CD4-positive, alpha-beta T cell (primary cell): ENCODE data around the gene KLHL17. TPM values are rescaled to one million over a fixed set of nuclear protein-coding genes. Genes with fewer than 3 reads are reported as not detected.

ENCODE experiments used
- ATAC-seq: fragments of 200-7000 bp; cut with Tn5 transposase; one replicate; pipeline ENCODE4 v1.10.0; 2022; ENCODE audit warnings: mild to moderate bottlenecking; ENCODE audit not compliant: poor library complexity
- CTCF ChIA-PET: fragments of 350-600 bp; sonication (Branson Sonifier 250); formaldehyde crosslinking; loops from one replicate; lab custom pipeline; 2021; ENCODE audit warnings: antibody characterized with exemption, inconsistent platforms; lab: Charles Lee
- POLR2A ChIA-PET: fragments of 350-600 bp; sonication (Branson Sonifier 250); formaldehyde crosslinking; loops from one replicate; lab custom pipeline; 2021; ENCODE audit warnings: antibody characterized with exemption, inconsistent platforms; lab: Charles Lee
- DNase-seq, 14 experiments: peaks; one replicate each; pipeline ENCODE4 v3.0.0-alpha.2; 2013 to 2020; ENCODE audit warnings: mixed read lengths in 2 of 14
- H3K27ac ChIP-seq, 2 donors: one replicate each; pipeline versions ENCODE4 v1.5.1 to v1.7.0; 2013; ENCODE audit warnings: low read length in 2 of 2, low read depth in 1 of 2, mild to moderate bottlenecking in 1 of 2
- H3K27me3 ChIP-seq, 2 experiments: 1 replicate in 1 of 2; 2 replicates in 1 of 2; pipeline versions ENCODE4 v1.6.1 to v1.7.0; 2013; ENCODE audit warnings: low read length in 2 of 2, control low read depth in 1 of 2, mild to moderate bottlenecking in 1 of 2, moderate library complexity in 1 of 2; ENCODE audit not compliant: insufficient read depth in 2 of 2, control insufficient read depth in 1 of 2
- H3K36me3 ChIP-seq: one replicate; pipeline ENCODE4 v1.6.1; 2013; ENCODE audit warnings: low read length, control low read depth; ENCODE audit not compliant: insufficient read depth
- H3K4me1 ChIP-seq: one replicate; pipeline ENCODE4 v1.6.1; 2013; ENCODE audit warnings: low read length, control low read depth; ENCODE audit not compliant: insufficient read depth
- H3K4me3 ChIP-seq: one replicate; pipeline ENCODE4 v1.5.1; 2013; ENCODE audit warnings: mild to moderate bottlenecking, low read length, moderate library complexity
- H3K9me3 ChIP-seq, 2 experiments: 1 replicate in 1 of 2; 2 replicates in 1 of 2; pipeline versions ENCODE4 v1.6.1 to v1.7.0; 2013; ENCODE audit warnings: low read length in 2 of 2, mild to moderate bottlenecking in 2 of 2, control low read depth in 1 of 2, moderate library complexity in 1 of 2; ENCODE audit not compliant: control insufficient read depth in 1 of 2, insufficient read depth in 1 of 2
- H3K27ac Mint-ChIP-seq: one replicate; pipeline ENCODE4 v1.8.0; 2020; ENCODE audit warnings: mixed read lengths
- H3K27me3 Mint-ChIP-seq: one replicate; pipeline ENCODE4 v1.8.0; 2021; ENCODE audit warnings: mixed read lengths
- H3K36me3 Mint-ChIP-seq: one replicate; pipeline ENCODE4 v1.8.0; 2021; ENCODE audit warnings: low read depth, mixed read lengths
- H3K4me1 Mint-ChIP-seq: one replicate; pipeline ENCODE4 v1.8.0; 2021; ENCODE audit warnings: low read depth, mixed read lengths
- H3K4me3 Mint-ChIP-seq: one replicate; pipeline ENCODE4 v1.8.0; 2020; ENCODE audit warnings: mild to moderate bottlenecking, mixed read lengths
- H3K9me3 Mint-ChIP-seq: one replicate; pipeline ENCODE4 v1.8.0; 2020; ENCODE audit warnings: mixed read lengths
- intact Hi-C, 2 experiments: fragments of 100-400 bp; cut with DNase I in 1 of 2; cut with micrococcal nuclease in 1 of 2; formaldehyde crosslinking; loops; one replicate each; pipeline versions ENCODE4 v1.15.1 to v1.9.0; 2023 to 2025; cut with DNase I, micrococcal nuclease
- total RNA-seq, 174 experiments: library from RNA in 2 of 174; stranded (reverse) in 2 of 174; gene quantifications; one replicate each; pipeline ENCODE4 v1.2.3 and lab custom pipeline; 2021 to 2026
- TF ChIP-seq, protein P1 (sequence below): fragments of 200-600 bp; IDR thresholded peaks from one replicate; pipeline ENCODE4 v1.8.0; 2022; ENCODE audit warnings: antibody characterized with exemption, mild to moderate bottlenecking

KLHL17 gene
- total RNA-seq, 2 experiments from 2014 or later = 13.9 TPM

DNA sequence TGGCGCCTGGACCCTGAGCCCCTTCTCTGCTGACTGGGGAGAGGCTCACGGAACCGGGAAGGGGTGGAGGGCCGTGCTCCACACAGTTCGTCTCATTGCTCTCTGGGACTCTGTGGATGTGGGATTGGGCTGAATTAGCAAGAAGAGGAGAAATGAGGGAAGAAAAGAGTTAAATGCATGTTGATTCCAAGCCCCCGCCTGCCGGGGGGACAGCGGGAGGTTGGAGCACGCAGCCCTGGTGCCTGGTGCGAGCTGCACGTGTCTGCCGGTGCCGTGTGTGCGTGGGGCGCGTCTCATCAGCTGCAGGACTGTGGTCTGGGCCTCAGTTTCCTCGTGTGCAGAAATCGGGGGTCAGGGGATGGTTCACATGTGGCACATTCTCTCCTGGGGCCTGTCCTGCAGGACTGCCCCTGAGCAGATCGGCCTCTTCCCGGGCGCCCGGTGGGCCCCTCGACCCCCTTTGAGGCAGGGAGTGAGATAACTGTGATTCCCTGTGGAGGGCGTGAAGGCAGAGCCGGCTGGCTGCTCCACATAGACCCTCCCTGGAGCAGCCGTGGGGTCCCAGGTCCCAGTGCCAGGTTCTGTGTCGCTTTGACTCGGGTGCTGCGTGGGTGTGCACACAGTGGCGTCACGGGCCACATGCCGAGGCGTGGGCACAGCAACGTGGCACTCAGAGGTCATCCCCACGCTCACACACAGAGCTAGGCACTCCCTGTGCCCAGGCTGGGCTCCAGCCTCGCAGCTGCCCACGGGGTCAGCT is 25.2 kb upstream of the KLHL17 start:
- TF ChIP-seq, protein P1, sequence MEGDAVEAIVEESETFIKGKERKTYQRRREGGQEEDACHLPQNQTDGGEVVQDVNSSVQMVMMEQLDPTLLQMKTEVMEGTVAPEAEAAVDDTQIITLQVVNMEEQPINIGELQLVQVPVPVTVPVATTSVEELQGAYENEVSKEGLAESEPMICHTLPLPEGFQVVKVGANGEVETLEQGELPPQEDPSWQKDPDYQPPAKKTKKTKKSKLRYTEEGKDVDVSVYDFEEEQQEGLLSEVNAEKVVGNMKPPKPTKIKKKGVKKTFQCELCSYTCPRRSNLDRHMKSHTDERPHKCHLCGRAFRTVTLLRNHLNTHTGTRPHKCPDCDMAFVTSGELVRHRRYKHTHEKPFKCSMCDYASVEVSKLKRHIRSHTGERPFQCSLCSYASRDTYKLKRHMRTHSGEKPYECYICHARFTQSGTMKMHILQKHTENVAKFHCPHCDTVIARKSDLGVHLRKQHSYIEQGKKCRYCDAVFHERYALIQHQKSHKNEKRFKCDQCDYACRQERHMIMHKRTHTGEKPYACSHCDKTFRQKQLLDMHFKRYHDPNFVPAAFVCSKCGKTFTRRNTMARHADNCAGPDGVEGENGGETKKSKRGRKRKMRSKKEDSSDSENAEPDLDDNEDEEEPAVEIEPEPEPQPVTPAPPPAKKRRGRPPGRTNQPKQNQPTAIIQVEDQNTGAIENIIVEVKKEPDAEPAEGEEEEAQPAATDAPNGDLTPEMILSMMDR = no peak
- H3K27ac ChIP-seq = no peak overlapping the region
- ATAC-seq (no peak), DNase-seq (no peak)
- ChIA-PET POLR2A (no interaction called here), CTCF (no interaction called here)
- H3K9me3 Mint-ChIP-seq = no peaks in the 10 kb centered on the region
- H3K4me3 Mint-ChIP-seq = peak overlapping the region; percentile 5
- H3K4me3 ChIP-seq = no peak overlapping the region
- peaks cover 5% of the 10 kb centered on the region for H3K4me1 ChIP-seq
- intact Hi-C loops = no loop called here
- no peak overlapping the region for H3K27ac Mint-ChIP-seq
- no peaks in the 10 kb centered on the region for H3K4me1 Mint-ChIP-seq
- H3K27me3 Mint-ChIP-seq = peaks cover 60% of the 10 kb centered on the region
- H3K9me3 ChIP-seq = peaks cover 0 to 31% of the 10 kb centered on the region in 2 experiments
- no peaks in the 10 kb centered on the region for H3K36me3 Mint-ChIP-seq
- no peaks in the 10 kb centered on the region for H3K36me3 ChIP-seq
- peaks cover 38 to 40% of the 10 kb centered on the region in 2 experiments for H3K27me3 ChIP-seq

DNA sequence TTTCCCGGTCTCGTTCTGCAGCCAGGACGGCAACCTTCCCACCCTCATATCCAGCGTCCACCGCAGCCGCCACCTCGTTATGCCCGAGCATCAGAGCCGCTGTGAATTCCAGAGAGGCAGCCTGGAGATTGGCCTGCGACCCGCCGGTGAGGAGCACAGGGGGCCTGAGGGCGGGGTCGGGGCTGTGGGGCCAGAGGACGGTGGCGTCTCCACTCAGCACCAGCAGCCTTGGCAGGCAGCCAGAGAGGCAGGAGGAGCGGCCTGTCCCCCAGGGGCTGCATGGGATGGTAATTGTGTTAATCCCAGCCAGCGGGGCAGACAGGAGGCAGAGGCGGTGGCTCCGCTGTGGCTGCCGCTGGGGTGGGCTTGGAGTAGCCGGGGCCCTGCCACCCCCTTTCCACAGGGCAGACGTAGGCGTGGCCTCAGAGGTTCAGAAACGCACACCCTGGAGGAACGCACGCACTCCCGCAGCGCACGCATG is 24.6 kb upstream of the KLHL17 start:
- intact Hi-C loops = no loop called here
- Mint-ChIP-seq H3K4me3 (no peak overlapping the region), H3K36me3 (no peaks in the 10 kb centered on the region), H3K4me1 (no peaks in the 10 kb centered on the region), H3K9me3 (no peaks in the 10 kb centered on the region), H3K27me3 (peaks cover 64% of the 10 kb centered on the region), H3K27ac (no peak overlapping the region)
- ATAC-seq (no peak), DNase-seq (no peak)
- Histone ChIP-seq H3K4me1 (peaks cover 10% of the 10 kb centered on the region), H3K27me3 (peaks cover 41 to 46% of the 10 kb centered on the region in 2 experiments), H3K4me3 (no peak overlapping the region), H3K9me3 (peaks cover 0 to 35% of the 10 kb centered on the region in 2 experiments), H3K27ac (no peak overlapping the region), H3K36me3 (no peaks in the 10 kb centered on the region)
- ChIA-PET CTCF (no interaction called here), POLR2A (no interaction called here)
- TF ChIP-seq, protein P1 = no peak

DNA sequence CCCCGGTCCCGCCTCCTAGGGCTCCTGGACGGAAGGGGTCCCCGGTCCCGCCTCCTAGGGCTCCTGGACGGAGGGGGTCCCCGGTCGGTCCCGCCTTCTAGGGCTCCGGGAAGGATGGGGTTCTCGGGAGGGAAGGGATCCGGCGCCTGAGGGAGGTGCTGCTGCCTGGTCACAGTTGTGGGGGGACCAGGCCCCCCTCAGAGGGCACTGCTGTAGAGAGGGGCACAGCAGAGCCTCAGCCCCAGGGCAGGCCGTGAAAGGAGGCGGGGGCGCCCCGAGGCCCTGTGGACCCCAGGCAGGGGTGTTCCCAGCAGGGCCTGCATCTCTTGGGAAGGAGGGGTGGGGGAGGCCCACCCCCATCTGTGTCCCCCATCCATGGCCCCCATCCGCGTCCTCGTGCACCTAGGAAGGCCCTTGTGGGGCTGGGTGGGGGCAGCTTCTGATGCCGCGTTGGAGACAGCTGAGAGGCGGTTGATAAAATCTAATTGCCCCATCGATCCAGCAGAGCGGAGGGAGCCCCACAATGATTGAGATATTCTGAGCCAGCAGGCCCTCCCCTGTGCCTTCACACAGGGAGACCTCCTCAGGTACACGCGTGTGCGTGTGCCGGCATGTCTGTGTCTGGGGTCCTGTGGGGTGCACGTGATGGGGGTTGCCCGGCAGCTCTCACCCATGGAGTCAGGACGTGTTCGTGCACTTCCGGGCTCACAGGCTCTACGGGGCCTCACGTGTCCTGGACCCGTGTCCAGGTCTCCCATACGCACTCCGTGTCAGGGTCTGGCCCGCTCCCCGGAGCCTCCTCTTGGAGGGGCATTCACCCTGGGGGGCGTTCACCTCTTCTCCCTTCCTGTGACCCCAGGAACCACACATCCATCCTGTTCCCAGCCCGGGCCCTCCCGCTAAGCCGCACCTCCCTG is 23.8 kb upstream of the KLHL17 start:
- Mint-ChIP-seq H3K36me3 (no peaks in the 10 kb centered on the region), H3K4me1 (peaks cover 5% of the 10 kb centered on the region), H3K27me3 (peaks cover 66% of the 10 kb centered on the region), H3K4me3 (no peak overlapping the region), H3K9me3 (no peaks in the 10 kb centered on the region), H3K27ac (no peak overlapping the region)
- ATAC-seq = no peak
- POLR2A ChIA-PET = no interaction called here
- Histone ChIP-seq H3K9me3 (peaks cover 0 to 43% of the 10 kb centered on the region in 2 experiments), H3K36me3 (no peaks in the 10 kb centered on the region), H3K27ac (no peak overlapping the region), H3K4me1 (peaks cover 18% of the 10 kb centered on the region), H3K27me3 (peaks cover 49 to 54% of the 10 kb centered on the region in 2 experiments), H3K4me3 (no peak overlapping the region)
- intact Hi-C loops = no loop called here
- DNase-seq = no peak
- TF ChIP-seq, protein P1 = no peak
- CTCF ChIA-PET = no interaction called here
